Measurements from ENCODE around the gene PROZ. TPM values are rescaled to one million over a fixed set of nuclear protein-coding genes. Genes with fewer than 3 reads are reported as not detected.
A peak's percentile ranks its signal among the peaks of the same experiment; 100 is the strongest.

The PROZ gene
- total RNA-seq, 6 donors from 2014 or later, result not detected

GRCh38 chr13:113123226-113124201 is 34.9 kb upstream of the PROZ start:
- Histone ChIP-seq H3K36me3 (no peaks in the 10 kb centered on the region), H3K4me3 (peak overlapping the region in 3 of 4 donors; percentile 23 to 40 (median 27)), H3K4me1 (no peaks in the 10 kb centered on the region), H3K9me3 (no peaks in the 10 kb centered on the region), H3K27ac (peak overlapping the region in 3 of 4 donors; percentile 27 to 67 (median 52)), H3K27me3 (no peaks in the 10 kb centered on the region)
- TF ChIP-seq CTCF (IDR thresholded peaks at IDR 0.05), result no peak
- no peak for TF ChIP-seq POLR2AphosphoS5 (IDR thresholded peaks at IDR 0.05)
- no peak for TF ChIP-seq EP300 (IDR thresholded peaks at IDR 0.05)
- no peak for TF ChIP-seq POLR2A (IDR thresholded peaks at IDR 0.05)
- DNase-seq (no peak), ATAC-seq (ENCODE audit: low FRiP score in 2 of 2) (peak in 1 of 2 donors; percentile 47)
- WGBS, 2 donors, result 72 to 85% methylated on average over 21 to 29 of the region's 29 CpGs

GRCh38 chr13:113124211-113124970 is 34.1 kb upstream of the PROZ start:
- TF ChIP-seq CTCF (IDR thresholded peaks at IDR 0.05) (no peak), EP300 (IDR thresholded peaks at IDR 0.05) (no peak), POLR2A (IDR thresholded peaks at IDR 0.05) (no peak), POLR2AphosphoS5 (IDR thresholded peaks at IDR 0.05) (no peak)
- H3K4me1 ChIP-seq, result no peaks in the 10 kb centered on the region
- no peak for DNase-seq
- no peaks in the 10 kb centered on the region for H3K9me3 ChIP-seq
- H3K27ac ChIP-seq, result no peak overlapping the region
- no peaks in the 10 kb centered on the region for H3K27me3 ChIP-seq
- H3K36me3 ChIP-seq, result no peaks in the 10 kb centered on the region
- no peak overlapping the region for H3K4me3 ChIP-seq
- ATAC-seq (ENCODE audit: low FRiP score in 2 of 2), result no peak
- WGBS, 2 donors, result 92 to 93% methylated on average over 13 to 19 of the region's 19 CpGs

GRCh38 chr13:113125506-113126264 is 32.8 kb upstream of the PROZ start:
- Histone ChIP-seq H3K27ac (no peak overlapping the region), H3K9me3 (no peaks in the 10 kb centered on the region), H3K4me3 (no peak overlapping the region), H3K4me1 (peaks cover 0 to 7% (median 3%) of the 10 kb centered on the region in 4 donors), H3K36me3 (no peaks in the 10 kb centered on the region), H3K27me3 (peaks cover 0 to 7% (median 2%) of the 10 kb centered on the region in 4 donors)
- WGBS, 2 donors, result 91 to 93% methylated on average over 18 to 19 of the region's 19 CpGs
- DNase-seq, result peak in 1 of 2 donors; percentile 17
- ATAC-seq (ENCODE audit: low FRiP score in 2 of 2), result no peak
- TF ChIP-seq EP300 (IDR thresholded peaks at IDR 0.05), result no peak
- no peak for TF ChIP-seq POLR2AphosphoS5 (IDR thresholded peaks at IDR 0.05)
- TF ChIP-seq POLR2A (IDR thresholded peaks at IDR 0.05), result no peak
- TF ChIP-seq CTCF (IDR thresholded peaks at IDR 0.05), result no peak

GRCh38 chr13:113126265-113127150 is 31.9 kb upstream of the PROZ start:
- TF ChIP-seq CTCF (IDR thresholded peaks at IDR 0.05), result no peak
- no peak for TF ChIP-seq POLR2A (IDR thresholded peaks at IDR 0.05)
- TF ChIP-seq POLR2AphosphoS5 (IDR thresholded peaks at IDR 0.05), result no peak
- H3K27me3 ChIP-seq, result peaks cover 0 to 7% (median 2%) of the 10 kb centered on the region in 4 donors
- DNase-seq, result peak in 1 of 2 donors; percentile 10
- no peak for ATAC-seq (ENCODE audit: low FRiP score in 2 of 2)
- no peak overlapping the region for H3K27ac ChIP-seq
- no peak overlapping the region for H3K4me3 ChIP-seq
- WGBS, 2 donors, result 89 to 91% methylated on average over 18 of the region's 18 CpGs
- H3K36me3 ChIP-seq, result no peaks in the 10 kb centered on the region
- H3K9me3 ChIP-seq, result no peaks in the 10 kb centered on the region
- H3K4me1 ChIP-seq, result peaks cover 0 to 7% (median 3%) of the 10 kb centered on the region in 4 donors

Measured in upper lobe of left lung (tissue), 6 donors.